NCI-H128 (cell line): ENCODE measurements around the gene PLEKHJ1.

ENCODE experiments used
- DNase-seq: peaks from one replicate; lab custom pipeline; 2025; ENCODE audit not compliant: unreplicated experiment; lab: John Stamatoyannopoulos, UW

PLEKHJ1 gene

DNA sequence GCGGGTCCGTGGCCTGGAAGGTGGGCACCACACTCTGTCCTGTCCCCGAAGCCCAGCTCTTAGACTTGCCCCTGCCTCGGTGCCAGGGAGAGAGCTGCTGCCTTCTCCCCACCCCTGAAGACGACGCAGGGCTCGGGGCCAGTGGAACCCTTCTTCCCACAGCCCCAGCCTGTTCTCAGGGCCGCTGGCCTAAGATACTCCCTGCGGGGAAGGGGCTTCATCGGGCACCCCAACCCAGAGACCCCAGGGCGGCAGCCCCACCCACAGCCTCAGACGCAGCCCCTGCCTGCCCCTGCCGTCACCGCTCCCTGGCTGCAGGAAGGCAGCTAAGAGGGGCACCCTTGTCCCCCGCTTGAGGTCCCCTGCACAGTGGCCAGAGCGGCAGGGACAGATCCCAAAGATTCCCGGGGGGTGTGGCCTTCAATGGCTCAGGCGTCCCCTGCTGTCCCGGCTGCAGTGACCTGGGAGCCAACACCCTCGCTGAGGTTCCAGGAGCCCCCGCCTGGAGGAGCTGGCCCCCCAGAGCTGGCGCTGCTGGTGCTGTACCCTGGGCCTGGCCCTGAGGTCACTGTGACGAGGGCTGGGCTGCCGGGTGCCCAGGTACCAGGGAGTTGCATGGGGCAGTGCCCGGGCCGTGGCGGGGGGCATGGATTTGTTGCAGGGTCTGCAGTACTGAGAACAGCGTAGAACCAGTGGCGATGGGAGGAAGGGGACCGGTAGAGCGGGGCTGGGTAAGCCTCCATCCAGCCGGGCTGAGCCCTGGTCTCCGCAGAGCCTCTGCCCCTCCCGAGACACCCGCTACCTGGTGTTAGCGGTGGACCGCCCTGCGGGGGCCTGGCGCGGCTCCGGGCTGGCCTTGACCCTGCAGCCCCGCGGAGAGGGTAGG is 14.0 kb upstream of the PLEKHJ1 start:
- no peak for DNase-seq

DNA sequence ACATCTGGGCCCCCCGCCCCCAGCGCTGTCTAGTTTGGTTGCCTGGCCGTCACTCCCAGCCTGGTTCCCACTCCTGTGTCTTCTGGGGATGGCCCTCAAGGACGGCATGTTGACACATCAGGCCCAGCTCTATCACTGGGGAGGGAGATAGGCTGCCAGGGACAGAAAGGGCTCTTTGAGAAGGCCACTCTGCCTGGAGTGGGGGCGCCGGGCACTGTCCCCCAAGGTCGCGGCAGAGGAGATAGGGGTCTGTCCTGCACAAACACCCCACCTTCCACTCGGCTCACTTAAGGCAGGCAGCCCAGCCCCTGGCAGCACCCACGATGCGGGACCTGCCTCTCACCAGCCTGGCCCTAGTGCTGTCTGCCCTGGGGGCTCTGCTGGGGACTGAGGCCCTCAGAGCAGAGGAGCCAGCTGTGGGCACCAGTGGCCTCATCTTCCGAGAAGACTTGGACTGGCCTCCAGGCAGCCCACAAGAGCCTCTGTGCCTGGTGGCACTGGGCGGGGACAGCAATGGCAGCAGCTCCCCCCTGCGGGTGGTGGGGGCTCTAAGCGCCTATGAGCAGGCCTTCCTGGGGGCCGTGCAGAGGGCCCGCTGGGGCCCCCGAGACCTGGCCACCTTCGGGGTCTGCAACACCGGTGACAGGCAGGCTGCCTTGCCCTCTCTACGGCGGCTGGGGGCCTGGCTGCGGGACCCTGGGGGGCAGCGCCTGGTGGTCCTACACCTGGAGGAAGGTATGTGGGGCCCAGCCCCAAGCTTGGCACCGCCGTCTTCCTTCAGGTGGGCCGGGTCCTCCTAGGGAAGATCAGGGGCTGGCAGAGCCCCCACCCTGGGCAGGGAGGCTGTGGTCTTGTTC is 13.1 kb upstream of the PLEKHJ1 start, which contains the start of gene AMH:
TSS of gene AMH (plus strand) at position 314 of the 857 bp plus-strand sequence. CDS start at position 324, 10 bp downstream.
- no peak for DNase-seq

DNA sequence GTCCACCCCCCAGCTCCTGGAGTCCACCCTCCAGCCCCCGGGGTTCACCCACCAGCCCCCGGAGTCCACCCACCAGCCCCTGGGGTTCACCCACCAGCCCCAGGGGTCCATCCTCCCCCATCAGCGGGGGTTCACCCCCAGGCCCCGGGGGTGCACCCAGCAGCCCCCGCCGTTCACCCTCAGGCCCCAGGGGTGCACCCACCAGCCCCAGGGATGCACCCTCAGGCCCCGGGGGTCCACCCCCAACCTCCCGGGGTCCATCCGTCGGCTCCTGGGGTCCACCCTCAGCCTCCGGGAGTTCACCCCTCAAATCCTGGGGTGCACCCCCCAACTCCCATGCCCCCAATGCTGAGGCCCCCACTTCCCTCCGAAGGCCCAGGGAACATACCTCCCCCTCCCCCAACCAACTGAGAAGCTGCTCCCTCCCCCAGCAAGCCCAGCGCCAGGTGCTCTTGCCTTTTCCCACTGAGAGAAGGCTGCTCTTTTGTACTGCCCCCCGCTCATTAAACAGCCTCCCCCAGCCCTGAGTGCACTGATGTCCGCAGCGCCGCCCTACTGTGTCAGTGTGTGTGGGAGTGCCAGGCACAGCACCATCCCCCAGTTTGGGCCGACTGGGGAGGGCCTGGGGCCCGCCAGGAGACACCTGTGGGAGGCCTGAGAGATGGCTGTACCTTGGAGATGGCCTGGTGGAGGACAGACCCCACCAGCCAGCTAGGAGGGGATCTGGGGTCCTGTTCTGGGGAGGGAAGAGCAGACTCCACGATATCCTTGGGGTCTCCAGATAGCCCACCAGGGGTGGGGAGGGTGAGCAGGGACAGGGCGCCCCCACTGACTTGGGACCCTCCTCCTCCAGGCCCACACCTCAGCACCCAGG is 12.2 kb upstream of the PLEKHJ1 start:
- no peak for DNase-seq

DNA sequence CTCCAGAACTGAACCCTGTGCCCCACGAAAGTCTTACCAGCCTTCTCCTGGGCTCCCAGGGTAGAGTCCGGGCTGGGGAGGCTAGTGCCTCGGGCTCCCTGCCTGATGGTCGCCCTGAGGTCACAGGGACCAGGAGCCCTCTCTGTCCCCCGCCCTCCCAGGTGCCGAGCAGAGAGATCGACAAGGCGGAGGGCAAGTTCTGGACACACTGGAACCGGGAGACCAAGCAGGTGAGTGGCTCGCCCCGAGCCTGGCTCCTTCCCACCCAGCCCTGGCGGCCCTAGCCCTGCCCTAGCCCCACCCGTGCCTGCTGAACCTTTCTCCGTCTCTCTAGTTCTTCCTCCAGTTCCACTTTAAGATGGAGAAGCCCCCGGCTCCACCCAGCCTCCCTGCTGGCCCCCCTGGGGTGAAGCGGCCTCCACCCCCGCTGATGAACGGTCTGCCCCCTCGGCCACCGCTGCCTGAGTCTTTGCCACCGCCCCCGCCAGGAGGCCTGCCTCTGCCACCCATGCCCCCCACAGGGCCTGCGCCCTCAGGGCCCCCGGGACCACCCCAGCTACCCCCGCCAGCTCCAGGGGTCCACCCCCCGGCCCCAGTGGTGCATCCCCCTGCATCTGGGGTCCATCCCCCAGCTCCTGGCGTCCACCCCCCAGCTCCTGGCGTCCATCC is 11.4 kb upstream of the PLEKHJ1 start:
- DNase-seq, result no peak

DNA sequence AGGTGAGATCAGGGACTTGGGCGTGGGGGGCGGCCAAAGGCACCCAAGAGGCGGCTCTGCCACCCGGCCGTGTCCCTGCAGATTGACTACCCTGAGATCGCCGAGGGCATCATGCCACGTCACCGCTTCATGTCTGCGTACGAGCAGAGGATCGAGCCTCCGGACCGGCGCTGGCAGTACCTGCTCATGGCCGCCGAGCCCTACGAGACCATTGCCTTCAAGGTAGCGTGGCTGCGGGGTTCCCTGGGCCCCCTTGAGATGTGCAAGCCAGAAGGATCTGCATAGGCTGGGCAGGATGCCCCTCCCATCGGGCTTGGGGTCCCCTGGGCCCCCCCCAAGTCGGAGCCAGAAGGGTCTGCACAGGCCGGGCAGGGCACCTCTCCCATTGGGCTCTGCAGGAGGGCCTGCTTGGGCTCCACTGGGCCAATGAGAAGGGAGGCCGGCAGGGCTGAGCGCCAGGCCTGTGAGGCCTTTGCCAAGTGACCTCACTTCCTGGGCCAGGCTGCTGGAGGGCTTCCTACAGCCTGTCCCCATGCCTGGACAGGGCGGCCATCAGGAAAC is 10.8 kb upstream of the PLEKHJ1 start:
- no peak for DNase-seq

DNA sequence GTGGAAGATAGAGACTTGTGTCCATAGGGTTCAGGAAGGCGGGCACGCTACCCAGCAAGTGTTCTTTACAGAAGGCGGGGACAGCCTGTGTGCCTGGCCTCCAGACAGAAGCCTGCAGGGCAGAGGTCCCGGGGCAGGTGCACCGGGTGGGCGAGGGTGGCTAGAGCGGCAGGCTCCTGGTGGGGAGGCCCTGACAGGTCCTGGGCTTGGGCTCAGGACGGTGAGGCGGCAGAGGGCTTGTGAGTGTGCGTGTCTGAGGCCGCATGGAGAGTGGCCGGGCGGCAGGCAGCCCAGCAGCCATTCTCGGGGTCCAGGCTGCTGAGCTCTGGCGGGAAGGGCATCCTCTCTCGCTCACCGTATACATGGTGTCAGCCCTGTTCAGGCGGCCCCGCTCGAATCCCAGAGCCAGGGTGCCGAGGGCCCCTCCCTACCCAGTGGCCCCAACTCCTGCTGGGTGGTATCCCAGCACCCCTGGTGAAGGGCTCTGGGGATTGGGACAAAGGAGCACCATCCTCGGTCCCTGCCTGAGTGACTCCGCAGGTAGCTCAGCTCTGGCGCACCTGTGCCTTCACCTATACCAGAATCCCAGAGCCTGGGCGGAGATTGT is 10.0 kb upstream of the PLEKHJ1 start:
- no peak for DNase-seq

DNA sequence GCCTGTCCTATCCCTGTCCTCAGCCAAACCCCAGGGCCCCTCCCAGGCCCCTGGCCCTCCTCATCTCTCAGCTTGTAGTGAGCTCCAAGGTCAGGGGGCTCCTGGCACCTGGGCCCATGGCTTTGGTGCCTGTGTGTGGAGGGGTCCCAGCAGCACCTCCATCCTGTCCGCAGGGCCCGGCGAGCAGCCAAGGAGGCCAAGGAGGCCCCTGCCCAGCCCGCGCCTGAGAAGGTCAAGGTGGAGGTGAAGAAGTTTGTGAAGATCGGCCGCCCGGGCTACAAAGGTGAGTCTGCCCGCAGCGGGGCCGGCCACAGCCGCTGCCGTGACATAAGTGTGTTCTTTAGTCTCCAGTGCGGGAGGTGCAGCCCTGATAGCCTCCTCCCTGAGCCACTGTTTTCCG is 9.1 kb upstream of the PLEKHJ1 start:
- DNase-seq, result no peak

DNA sequence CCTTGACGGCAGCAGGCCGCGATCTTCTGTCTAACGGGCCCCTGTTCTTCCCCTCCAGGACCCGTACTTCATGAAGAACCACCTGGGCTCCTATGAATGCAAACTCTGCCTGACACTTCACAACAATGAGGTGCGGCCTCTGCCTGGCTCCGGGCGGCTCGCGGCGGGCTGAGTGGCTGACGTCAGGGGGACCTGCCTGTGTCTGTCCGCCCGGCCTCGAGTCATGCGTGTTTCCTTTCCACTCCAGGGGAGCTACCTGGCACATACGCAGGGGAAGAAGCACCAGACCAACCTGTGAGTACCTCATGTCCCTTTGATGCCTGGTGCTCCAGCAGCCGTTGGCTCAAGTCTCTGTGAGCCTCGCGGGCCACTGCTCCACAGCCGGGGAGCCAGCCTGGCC is 8.4 kb upstream of the PLEKHJ1 start:
- no peak for DNase-seq

DNA sequence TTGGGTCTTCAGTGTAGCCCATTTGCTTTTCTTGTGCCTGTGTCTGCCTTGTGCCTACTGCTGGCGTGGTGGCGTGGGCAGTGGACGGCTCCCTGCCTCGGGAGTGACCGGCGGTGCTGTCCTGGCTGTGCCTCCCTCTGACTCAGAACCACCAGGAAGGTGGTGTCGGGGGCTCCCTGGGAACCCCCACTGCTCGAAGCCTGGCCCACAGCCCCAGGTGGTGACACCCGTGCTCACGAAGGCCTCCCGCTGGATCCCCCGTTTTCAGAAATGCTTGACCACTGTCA is 7.9 kb upstream of the PLEKHJ1 start:
- DNase-seq, result no peak

DNA sequence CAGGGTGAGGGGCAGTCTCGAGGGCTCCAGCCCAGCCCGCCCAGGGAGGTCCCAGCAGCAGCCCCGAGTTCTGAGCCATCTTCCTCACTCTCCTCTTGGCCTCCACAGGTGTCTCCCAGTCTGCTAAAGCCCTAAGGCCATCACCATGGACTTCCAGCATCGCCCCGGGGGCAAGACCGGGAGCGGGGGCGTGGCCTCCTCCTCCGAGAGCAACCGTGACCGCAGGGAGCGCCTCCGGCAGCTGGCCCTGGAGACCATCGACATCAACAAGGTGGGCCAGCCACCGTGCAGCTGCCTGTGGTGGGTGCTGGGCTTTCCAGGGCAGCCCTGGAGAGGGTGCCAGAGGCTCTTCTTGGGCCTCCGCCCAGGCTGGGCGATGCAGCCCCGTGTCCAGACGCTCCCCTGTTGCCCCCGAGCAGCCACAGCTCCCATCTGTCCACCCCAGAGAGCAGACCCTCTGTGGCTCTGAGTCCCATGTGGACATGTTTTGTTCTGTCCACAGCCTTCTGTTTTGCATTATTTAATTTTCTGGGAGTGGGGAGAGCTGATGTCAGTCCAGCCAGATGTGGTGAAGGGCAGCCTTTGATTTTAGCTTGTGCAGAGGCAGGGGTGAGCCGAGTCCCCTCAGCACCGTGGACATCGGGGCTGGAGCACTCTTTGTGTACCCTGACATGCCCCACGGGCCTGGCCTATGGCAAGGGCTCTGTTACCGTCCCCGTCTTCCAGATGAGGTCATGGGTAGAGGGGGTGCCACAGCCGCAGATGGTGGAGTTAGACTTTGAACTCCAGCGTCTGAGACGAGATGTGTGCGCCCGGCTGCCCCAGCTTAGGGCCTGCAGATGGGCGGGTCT is 7.4 kb upstream of the PLEKHJ1 start:
- no peak for DNase-seq

DNA sequence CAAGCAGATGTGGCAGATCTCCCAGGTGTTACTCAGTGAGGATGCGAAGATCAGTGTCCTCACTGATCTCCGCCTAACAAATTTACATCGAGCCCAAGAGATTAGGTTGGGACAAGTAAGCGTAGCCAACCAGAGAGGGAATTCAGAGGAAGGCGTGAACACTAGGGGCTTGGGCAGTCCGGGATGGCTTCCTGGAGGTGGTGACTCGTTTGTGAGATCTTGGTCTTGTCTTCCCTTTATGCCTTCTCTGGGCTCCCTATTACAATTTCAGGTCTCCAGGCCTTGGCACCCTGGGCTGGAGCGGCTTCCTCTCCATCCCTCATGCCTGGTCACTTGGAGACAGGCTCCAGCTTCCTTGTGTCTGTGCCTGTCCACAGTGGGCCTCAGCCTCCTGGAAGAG is 6.7 kb upstream of the PLEKHJ1 start:
- DNase-seq, result no peak

DNA sequence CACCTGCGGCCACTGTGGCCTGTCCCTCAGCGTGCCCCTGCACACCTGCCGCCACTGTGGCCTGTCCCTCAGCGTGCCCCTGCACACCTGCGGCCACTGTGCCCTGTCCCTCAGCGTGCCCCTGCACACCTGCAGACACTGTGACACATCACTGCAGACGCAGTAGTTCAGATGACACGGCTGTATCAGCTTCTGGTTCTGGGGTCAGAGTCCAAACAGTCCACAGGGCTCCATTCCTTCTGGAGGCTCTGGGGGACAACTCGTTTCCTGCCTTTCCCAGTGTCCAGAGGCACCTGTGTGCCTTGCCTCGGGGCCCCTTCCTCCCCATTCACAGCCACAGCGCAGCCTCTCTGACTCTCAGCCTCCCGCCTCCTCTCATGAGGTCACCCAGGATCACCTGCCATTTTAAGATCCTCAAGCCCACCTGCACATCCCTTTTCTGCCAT is 6.0 kb upstream of the PLEKHJ1 start:
- DNase-seq, result no peak

DNA sequence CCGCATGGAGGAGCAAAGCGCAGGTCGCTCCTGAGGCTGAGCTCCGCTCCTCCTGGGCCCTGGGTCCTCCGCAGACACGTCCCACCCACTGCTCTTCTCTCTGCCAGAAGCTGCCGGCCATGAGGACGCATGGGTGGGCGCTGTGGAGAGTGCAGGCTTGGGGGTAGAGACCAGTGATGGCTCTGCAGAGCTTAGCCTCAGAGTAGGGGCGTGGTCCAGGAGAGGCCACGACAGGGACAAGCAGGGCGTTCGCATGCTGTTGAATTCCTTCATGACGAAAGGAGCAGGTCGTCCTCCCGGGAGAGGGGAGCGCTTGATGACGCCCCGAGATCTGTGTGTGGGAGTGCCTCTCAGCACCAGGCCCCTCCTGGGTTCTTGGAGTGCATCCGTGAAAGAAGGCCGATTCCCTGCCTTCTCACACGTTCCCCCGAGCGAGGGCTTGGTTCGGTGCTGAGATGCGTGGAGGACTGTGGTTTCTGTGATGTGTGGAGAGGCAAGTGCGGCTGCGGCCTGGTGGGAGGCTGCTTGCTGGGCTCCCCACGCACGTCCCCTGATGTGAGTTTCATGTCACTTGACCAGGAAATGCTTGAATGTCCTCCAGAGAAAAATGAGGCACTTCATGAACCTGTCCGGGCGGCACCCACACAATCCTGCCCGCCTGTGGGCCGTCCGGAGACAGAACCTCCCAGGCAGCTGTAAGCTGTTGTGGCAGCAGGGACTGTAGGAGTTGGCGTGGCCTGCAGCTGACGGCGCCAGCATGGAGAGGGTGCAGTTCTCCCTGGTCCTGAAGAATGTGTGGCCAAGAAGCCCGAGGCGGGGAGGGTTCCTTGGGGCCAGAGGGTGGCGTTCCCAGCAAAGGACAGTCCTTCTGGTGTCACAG is 5.0 kb upstream of the PLEKHJ1 start:
- DNase-seq, result no peak

DNA sequence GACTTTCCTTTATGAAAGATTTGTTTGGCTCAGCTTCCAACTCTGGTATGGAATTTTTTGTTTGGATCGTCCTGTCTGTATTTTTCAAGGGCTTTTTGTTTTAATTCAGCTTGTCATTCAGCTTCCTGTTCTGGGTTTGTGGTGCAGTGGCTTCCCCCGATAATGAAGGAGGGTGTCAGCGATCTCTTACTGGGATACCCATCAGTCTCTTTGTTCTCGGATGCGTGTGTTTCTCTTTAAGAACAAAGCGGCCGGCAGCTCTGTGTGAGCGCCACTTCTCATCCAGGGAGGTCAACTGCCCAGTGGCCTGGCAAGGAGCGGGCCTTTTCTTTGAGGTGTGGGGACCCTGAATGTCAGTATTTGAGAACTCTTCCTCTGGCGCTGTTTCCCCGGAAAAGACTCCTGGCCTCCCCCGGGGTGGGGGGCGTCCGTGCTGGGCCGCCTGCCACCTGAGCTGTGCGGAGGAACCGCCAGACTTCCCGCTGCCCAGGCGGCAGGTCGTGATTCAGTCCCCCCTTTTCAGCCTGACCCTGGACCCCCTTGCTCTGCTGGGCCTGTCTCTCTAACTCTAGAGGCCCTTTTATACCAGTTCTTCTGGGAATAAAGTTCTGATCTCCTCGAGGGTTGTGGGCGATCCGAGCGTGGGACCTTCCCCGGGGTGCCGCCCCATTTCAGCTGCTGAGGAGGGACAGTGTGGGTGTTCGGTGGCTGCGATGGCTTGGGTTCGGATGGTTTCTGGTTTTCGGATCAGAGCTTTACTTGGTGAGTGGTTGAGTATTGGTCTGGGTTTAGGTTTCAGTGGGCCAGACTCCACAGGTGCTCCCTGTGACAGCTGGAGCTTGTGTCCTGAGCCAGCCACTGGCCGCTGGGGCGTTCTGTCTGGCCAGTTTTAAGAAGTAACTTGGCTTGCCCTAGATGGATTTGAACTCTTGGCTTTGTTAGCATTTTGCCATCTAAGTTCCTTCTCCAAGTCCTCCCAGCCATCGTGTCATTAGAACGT is 3.9 kb upstream of the PLEKHJ1 start:
- no peak for DNase-seq

DNA sequence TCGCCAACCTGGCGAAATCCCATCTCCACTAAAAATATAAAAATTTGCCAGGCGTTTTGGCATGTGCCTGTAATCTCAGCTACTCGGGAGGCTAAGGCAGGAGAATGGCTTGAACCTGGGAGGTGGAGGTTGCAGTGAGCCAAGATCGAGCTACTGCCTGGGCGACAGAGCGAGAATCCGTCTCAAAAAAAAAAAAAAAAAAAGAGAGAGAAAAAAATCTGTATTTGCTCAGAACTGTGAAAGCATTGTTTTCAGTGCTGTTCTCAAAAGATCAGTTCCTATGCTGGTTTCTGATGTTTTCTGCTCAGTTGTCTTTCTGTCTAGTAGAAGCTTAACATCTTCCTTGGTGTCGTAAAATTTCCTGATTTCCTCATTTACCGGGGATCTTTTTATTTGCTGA is 3.0 kb upstream of the PLEKHJ1 start:
- DNase-seq, result no peak

DNA sequence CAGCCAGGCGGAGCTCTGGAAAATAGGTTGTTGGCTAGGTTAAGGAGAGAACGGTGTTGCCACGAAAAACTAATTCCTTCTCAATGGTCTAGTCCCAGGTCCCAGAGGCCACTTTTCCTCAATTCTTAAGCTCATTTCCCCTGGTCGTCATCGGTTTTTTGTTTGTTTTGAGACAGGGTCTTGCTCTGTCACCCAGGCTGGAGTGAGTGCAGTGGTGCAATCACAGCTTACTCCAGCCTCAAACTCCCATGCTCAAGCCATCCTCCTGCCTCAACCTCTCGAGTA is 1.7 kb upstream of the PLEKHJ1 start:
- DNase-seq, result no peak
